ENCODE measurements around the gene FTH1.

FTH1 gene

GRCh38 chr11:61914471-61915171 lies 52.8 kb downstream of the FTH1 start:
- DNase-seq (ENCODE audit: low spot score): no peak

Measured in COLO829 (cell line).